H1 (cell line): ENCODE measurements around the gene ARID1B. TPM values are rescaled to one million over a fixed set of nuclear protein-coding genes. Genes with fewer than 3 reads are reported as not detected.
A peak's percentile ranks its signal among the peaks of the same experiment; 100 is the strongest.

ENCODE experiments used
- RBBP5 ChIP-seq: IDR thresholded peaks from 2 replicates; pipeline ENCODE4 v1.7.1; 2012; ENCODE audit warnings: low read depth, mild to moderate bottlenecking, inconsistent platforms, low read length, moderate library complexity, borderline replicate concordance
- polyA plus RNA-seq, 7 experiments: library from polyadenylated mRNA; depleted of rRNA in 3 of 7; stranded (reverse) in 5 of 7; unstranded in 2 of 7; fragments of >200 nt in 5 of 7; fragments of 200-250 nt in 2 of 7; gene quantifications; 1 replicate in 5 of 7; 2 replicates in 1 of 7; 4 replicates in 1 of 7; pipeline versions ENCODE4 v1.2.1 to v1.2.3, GENCODE V29; 2011 to 2013; ENCODE audit warnings: missing spikeins in 2 of 7, mixed read lengths in 2 of 7
- total RNA-seq: library from RNA; stranded (reverse); fragmentation: NEBNext Ultra II Directional; extraction: Animal tissue kit (Norgen Biotek cat#: 25700); gene quantifications from 2 replicates; pipeline ENCODE4 v1.2.1, GENCODE V29; 2021

ARID1B gene
- total and polyA plus RNA-seq, 2 of the 8 experiments (the other 6 are each of a cell fraction or from before 2014, with no cell fraction given): 24.3 to 70.3 TPM

DNA sequence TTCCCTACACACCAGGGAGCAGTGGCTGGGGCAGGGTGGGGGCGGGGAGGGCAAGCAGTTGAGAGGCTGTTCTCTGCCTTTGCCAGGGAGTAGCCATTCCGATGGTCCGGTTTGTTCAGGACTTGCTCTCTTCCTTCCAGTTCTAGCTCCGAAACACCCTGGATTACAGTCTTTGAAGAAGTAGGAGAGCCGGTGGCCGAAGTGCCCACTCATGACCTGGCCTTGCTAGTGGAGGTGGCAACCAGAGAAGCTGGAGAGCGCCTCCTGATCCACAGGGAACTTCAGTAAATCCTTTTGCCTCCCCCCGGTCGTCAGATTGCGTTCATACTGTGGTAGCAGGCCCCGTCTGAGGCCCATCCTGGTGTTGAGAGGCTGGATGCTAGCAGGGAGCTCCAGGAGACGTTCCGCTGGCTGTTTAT is 92.8 kb downstream of the ARID1B start (continued):
- peak; percentile 53; the same call in 1 of the 2 replicates for TF ChIP-seq RBBP5
